SU-DHL-6 (cell line): ENCODE measurements around the gene TTC23.
A peak's percentile ranks its signal among the peaks of the same experiment; 100 is the strongest.

Experiments used
- H2AFZ ChIP-seq: fragments of 200-600 bp; sonication (generic); 2 replicates; pipeline ENCODE4 v1.6.1; 2014; ENCODE audit warnings: low read depth, mild to moderate bottlenecking, moderate library complexity, mixed read lengths, antibody characterized with exemption, low read length; ENCODE audit not compliant: severe bottlenecking
- H3F3A ChIP-seq: fragments of 200-600 bp; shearing (Covaris generic); 2 replicates; pipeline ENCODE4 v1.6.0; 2016; ENCODE audit warnings: antibody characterized with exemption, mild to moderate bottlenecking; ENCODE audit not compliant: insufficient read depth
- H3K27ac ChIP-seq: fragments of 200-600 bp; sonication (generic); 2 replicates; pipeline ENCODE4 v1.5.1; 2016; ENCODE audit warnings: low read depth, mild to moderate bottlenecking, low read length, moderate library complexity, mixed read lengths
- H3K27me3 ChIP-seq: fragments of 200-600 bp; sonication (generic), shearing (Covaris generic); 2 replicates; pipeline ENCODE4 v1.6.0; 2014; ENCODE audit warnings: mild to moderate bottlenecking, low read length
- H3K36me3 ChIP-seq: fragments of 200-600 bp; sonication (generic); 2 replicates; pipeline ENCODE4 v1.6.1; 2014; ENCODE audit warnings: mild to moderate bottlenecking, low read length, mixed read lengths
- H3K4me2 ChIP-seq: fragments of 300-600, 200-600 bp; shearing (Covaris generic), sonication (generic); 2 replicates; pipeline ENCODE4 v1.6.0; 2014; ENCODE audit warnings: low read length, low read depth, mild to moderate bottlenecking; ENCODE audit not compliant: poor library complexity, severe bottlenecking
- H3K4me3 ChIP-seq: fragments of 200-600 bp; sonication (generic); 2 replicates; pipeline ENCODE4 v1.5.1; 2014; ENCODE audit warnings: antibody characterized with exemption, low read length, mild to moderate bottlenecking, mixed read lengths; ENCODE audit not compliant: insufficient read depth, poor library complexity, severe bottlenecking
- H3K79me2 ChIP-seq: fragments of 200-600 bp; sonication (generic); 2 replicates; pipeline ENCODE4 v1.6.1; 2014; ENCODE audit warnings: mild to moderate bottlenecking, low read length, moderate library complexity; ENCODE audit not compliant: insufficient read depth
- H3K9ac ChIP-seq: fragments of 200-600 bp; sonication (generic); 2 replicates; pipeline ENCODE4 v1.7.0; 2014; ENCODE audit warnings: mild to moderate bottlenecking, low read length
- H3K9me2 ChIP-seq: fragments of 200-600 bp; sonication (generic); replicated peaks from 2 replicates; pipeline ENCODE4 v1.6.1; 2014; ENCODE audit warnings: low read length; ENCODE audit not compliant: insufficient read depth
- H3K9me3 ChIP-seq: fragments of 200-600 bp; sonication (generic); 2 replicates; pipeline ENCODE4 v1.6.1; 2014; ENCODE audit warnings: low read length, mixed read lengths; ENCODE audit not compliant: insufficient read depth
- H4K20me1 ChIP-seq: fragments of 200-600 bp; sonication (generic); 2 replicates; pipeline ENCODE4 v1.6.1; 2014; ENCODE audit warnings: low read depth, mild to moderate bottlenecking, antibody characterized with exemption, low read length, moderate library complexity, mixed read lengths
- EZH2phosphoT487 ChIP-seq: fragments of 200-600 bp; sonication (generic), shearing (Covaris generic); conservative IDR thresholded peaks from 2 replicates; pipeline ENCODE4 v1.6.1; 2018; ENCODE audit warnings: mild to moderate bottlenecking, antibody characterized with exemption, low read length, moderate library complexity, mixed read lengths
- TF ChIP-seq, protein P1 (sequence below): fragments of 200-600 bp; sonication (generic); IDR thresholded peaks from one replicate; pipeline ENCODE4 v1.5.1; 2017; ENCODE audit warnings: antibody characterized with exemption, mild to moderate bottlenecking, low read length, moderate library complexity; ENCODE audit not compliant: insufficient read depth, poor library complexity, severe bottlenecking

TTC23 gene

GRCh38 chr15:99224372-99225214 is 24.8 kb downstream of the TTC23 start:
- Histone ChIP-seq H3K36me3 (no peaks in the 10 kb centered on the region), H2AFZ (no peak overlapping the region), H3K4me3 (no peak overlapping the region), H3K27ac (no peak overlapping the region), H3K9me3 (no peaks in the 10 kb centered on the region), H4K20me1 (no peaks in the 10 kb centered on the region), H3F3A (no peaks in the 10 kb centered on the region), H3K9me2 (no peaks in the 10 kb centered on the region), H3K27me3 (no peaks in the 10 kb centered on the region), H3K79me2 (no peaks in the 10 kb centered on the region), H3K9ac (no peak overlapping the region), H3K4me2 (no peak overlapping the region)
- TF ChIP-seq, protein P1, sequence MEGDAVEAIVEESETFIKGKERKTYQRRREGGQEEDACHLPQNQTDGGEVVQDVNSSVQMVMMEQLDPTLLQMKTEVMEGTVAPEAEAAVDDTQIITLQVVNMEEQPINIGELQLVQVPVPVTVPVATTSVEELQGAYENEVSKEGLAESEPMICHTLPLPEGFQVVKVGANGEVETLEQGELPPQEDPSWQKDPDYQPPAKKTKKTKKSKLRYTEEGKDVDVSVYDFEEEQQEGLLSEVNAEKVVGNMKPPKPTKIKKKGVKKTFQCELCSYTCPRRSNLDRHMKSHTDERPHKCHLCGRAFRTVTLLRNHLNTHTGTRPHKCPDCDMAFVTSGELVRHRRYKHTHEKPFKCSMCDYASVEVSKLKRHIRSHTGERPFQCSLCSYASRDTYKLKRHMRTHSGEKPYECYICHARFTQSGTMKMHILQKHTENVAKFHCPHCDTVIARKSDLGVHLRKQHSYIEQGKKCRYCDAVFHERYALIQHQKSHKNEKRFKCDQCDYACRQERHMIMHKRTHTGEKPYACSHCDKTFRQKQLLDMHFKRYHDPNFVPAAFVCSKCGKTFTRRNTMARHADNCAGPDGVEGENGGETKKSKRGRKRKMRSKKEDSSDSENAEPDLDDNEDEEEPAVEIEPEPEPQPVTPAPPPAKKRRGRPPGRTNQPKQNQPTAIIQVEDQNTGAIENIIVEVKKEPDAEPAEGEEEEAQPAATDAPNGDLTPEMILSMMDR: no peak
- no peak for TF ChIP-seq EZH2phosphoT487

DNA sequence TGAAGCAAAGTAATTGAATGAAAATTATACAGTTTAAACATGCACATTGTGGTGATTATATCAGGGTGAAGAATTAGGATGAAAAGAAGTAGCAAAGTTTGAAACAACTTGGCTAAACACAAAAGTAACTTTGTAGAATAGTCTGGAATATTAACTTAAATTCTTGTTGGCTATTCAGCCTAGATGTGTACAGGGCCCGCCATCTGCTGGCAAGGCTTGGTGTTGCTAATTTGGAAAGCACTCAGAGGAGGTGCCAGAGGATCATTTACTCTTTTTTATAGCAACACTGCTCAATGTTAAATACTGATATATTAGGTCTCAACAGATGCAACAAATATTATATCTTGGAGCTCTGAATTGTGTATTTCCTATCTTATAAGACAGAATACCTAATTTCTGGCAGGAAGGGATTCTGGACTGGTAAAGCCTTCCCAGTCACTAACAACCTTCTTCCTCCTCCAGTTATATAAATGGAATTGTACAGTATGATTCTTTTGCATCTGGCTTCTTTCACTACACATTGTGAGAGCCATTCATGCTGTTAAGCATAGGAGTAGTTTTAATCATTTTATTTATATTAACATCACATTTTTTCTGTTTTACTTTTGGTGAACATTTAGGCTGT is 36.1 kb downstream of the TTC23 start:
- H3F3A ChIP-seq: no peaks in the 10 kb centered on the region
- no peak overlapping the region for H3K4me2 ChIP-seq
- H3K9me2 ChIP-seq: no peaks in the 10 kb centered on the region
- H3K9me3 ChIP-seq: no peaks in the 10 kb centered on the region
- no peaks in the 10 kb centered on the region for H3K27me3 ChIP-seq
- no peaks in the 10 kb centered on the region for H3K36me3 ChIP-seq
- no peak overlapping the region for H3K9ac ChIP-seq
- no peak overlapping the region for H3K27ac ChIP-seq
- no peak overlapping the region for H2AFZ ChIP-seq
- H4K20me1 ChIP-seq: no peaks in the 10 kb centered on the region
- no peak for TF ChIP-seq EZH2phosphoT487
- TF ChIP-seq, protein P1: peak; percentile 66
- no peak overlapping the region for H3K4me3 ChIP-seq
- no peaks in the 10 kb centered on the region for H3K79me2 ChIP-seq

DNA sequence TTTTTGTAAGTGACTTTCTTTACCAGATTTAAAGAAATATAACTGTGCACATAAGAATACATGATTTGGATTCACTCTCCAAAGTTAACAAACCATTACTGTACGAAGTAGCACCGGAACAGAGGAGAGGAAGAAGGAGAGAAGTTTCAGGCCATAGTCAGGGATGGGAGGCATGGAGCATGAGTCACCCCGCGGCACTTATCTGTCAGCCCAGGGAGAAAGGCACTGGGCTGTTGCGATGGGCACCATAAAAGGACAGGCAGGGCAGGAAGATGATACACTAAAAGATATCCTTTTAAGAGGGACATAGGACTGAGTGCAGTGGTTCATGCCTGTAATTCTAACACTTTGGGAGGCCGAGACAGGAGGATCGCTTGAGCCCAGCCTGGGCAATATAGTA is 37.0 kb downstream of the TTC23 start:
- Histone ChIP-seq H3K9me3 (no peaks in the 10 kb centered on the region), H3K27me3 (no peaks in the 10 kb centered on the region), H2AFZ (no peak overlapping the region), H3K4me2 (no peak overlapping the region), H3K27ac (no peak overlapping the region), H3K9me2 (no peaks in the 10 kb centered on the region), H3K4me3 (no peak overlapping the region), H3F3A (no peaks in the 10 kb centered on the region), H4K20me1 (no peaks in the 10 kb centered on the region), H3K79me2 (no peaks in the 10 kb centered on the region), H3K36me3 (no peaks in the 10 kb centered on the region), H3K9ac (no peak overlapping the region)
- no peak for TF ChIP-seq EZH2phosphoT487
- TF ChIP-seq, protein P1: no peak
